GM19351 (cell line): ENCODE measurements around the gene RIMBP3C.
"Not testable (repeated sequence)": the region's sequence is repeated elsewhere in the genome, so short reads cannot be mapped to it uniquely, and the experiment has no call there.

ENCODE experiments used
- ATAC-seq: cut with Tn5 transposase; IDR thresholded peaks from one replicate; pipeline ENCODE4 v1.9.1; 2021; ENCODE audit warnings: mild to moderate bottlenecking, moderate library complexity; ENCODE audit not compliant: unreplicated experiment

The RIMBP3C gene, protein sequence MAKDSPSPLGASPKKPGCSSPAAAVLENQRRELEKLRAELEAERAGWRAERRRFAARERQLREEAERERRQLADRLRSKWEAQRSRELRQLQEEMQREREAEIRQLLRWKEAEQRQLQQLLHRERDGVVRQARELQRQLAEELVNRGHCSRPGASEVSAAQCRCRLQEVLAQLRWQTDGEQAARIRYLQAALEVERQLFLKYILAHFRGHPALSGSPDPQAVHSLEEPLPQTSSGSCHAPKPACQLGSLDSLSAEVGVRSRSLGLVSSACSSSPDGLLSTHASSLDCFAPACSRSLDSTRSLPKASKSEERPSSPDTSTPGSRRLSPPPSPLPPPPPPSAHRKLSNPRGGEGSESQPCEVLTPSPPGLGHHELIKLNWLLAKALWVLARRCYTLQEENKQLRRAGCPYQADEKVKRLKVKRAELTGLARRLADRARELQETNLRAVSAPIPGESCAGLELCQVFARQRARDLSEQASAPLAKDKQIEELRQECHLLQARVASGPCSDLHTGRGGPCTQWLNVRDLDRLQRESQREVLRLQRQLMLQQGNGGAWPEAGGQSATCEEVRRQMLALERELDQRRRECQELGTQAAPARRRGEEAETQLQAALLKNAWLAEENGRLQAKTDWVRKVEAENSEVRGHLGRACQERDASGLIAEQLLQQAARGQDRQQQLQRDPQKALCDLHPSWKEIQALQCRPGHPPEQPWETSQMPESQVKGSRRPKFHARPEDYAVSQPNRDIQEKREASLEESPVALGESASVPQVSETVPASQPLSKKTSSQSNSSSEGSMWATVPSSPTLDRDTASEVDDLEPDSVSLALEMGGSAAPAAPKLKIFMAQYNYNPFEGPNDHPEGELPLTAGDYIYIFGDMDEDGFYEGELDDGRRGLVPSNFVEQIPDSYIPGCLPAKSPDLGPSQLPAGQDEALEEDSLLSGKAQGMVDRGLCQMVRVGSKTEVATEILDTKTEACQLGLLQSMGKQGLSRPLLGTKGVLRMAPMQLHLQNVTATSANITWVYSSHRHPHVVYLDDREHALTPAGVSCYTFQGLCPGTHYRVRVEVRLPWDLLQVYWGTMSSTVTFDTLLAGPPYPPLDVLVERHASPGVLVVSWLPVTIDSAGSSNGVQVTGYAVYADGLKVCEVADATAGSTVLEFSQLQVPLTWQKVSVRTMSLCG (N-terminal part only)

GRCh38 chr22:21551361-21551760 is at the start of gene RIMBP3C:
TSS of gene RIMBP3C (minus strand) at chr22:21551461. CDS start at chr22:21550976, 485 bp downstream.
- ATAC-seq, result not testable (repeated sequence)

DNA sequence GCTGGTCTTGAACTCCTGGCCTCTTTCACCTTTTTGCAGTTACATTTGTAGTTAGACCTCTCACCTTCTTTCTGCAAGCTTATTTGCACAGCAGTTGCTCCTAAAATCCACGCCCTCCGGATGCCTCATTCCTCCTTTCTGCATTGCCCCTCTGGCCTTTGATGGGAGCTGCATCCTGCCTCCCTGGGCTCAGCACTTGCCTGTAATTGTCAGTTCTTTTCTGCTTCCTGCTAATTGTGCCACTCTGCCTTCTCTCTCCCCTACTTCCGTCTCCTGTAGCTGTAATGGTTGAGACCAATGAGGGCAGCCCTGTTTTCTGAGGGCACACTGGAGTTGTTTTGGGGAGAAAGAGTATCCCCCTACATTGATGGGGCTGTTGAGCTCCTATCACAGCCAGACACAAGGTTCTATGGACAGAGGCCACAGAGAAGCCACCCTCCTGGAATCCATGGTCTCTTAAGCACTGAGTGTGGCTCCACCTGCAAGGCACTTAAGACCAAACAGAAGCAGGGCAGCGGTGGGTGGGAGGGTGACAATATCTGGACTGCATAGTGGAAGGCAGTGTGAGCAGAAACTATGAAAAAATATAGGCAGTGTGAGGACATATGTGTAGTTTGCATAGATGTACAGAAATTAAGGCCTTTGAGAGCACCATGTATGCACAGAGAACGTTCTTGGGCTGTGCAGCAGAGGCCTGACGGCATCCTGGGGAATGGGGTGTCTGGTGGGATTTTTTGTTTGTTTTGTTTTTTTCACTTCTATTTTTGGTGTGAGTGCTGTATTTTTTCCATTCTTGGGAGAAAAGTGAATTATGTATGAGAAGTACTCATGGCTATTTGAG is 48.0 kb upstream of the RIMBP3C start:
- ATAC-seq, result no peak

- no peak for ATAC-seq
Observed at GRCh38 chr22:21598302-21598701, 47.0 kb upstream of the RIMBP3C start.

DNA sequence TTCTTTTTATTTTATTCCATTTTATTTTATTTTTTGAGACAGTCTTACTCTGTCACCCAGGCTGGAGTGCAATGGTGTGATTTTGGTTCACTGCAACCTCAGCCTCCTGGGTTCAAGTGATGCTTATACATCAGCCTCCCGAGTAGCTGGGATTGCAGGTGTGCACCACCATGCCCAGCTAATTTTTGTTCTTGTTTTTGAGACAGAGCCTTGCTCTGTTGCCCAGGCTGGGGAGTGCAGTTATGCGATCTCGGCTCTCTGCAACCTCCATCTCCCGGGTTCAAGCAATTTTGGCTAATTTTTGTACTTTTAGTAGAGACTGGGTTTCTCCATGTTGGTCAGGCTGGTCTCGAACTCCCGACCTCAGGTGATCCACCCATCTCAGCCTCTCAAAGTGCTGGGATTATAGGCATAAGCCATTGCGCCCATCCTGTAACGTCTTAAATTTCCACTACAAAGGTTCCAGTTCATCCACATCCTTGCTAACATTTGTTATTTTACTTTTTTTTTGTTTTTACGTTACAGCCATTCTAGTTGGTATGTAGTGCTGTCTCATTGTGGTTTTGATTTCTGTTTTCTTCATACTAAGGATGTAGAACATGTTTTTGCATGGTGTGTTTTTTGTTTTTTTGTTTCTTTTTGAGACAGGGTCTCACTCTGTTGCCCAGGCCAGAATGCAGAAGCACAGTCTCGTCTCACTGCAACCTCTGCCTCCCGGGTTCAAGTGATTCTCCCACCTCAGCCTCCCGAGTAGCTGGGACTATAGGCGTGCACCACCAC is 45.3 kb upstream of the RIMBP3C start:
- ATAC-seq, result not testable (repeated sequence)

DNA sequence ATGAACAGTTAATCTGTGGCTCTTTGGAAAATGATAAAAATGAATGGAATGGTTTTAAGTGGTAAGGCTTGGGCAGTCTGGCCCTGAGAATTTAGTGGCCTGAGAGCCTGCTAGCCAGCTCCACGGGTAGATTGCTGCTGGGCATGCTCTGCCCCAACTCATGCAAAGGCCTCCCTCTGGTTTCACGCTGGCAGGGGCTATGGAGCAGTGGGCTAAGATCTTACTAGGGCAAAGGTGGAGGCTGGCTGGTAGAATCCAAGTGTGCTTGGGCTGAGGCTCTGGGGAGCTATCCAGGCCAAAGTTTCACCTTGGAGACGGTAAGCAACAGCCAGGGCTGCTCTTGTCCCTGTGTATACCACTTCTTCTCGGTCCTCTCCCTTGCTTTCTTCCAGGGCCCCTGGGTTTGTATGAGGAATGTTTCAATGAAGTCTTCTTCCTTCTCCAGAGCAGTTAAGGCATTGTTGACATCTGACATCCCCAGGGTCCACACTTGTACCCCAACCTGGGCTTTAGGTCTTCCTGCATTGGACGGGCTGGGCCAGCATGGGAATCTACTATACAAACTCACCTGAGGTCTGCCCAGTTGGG is 43.7 kb upstream of the RIMBP3C start:
- ATAC-seq, result no peak

DNA sequence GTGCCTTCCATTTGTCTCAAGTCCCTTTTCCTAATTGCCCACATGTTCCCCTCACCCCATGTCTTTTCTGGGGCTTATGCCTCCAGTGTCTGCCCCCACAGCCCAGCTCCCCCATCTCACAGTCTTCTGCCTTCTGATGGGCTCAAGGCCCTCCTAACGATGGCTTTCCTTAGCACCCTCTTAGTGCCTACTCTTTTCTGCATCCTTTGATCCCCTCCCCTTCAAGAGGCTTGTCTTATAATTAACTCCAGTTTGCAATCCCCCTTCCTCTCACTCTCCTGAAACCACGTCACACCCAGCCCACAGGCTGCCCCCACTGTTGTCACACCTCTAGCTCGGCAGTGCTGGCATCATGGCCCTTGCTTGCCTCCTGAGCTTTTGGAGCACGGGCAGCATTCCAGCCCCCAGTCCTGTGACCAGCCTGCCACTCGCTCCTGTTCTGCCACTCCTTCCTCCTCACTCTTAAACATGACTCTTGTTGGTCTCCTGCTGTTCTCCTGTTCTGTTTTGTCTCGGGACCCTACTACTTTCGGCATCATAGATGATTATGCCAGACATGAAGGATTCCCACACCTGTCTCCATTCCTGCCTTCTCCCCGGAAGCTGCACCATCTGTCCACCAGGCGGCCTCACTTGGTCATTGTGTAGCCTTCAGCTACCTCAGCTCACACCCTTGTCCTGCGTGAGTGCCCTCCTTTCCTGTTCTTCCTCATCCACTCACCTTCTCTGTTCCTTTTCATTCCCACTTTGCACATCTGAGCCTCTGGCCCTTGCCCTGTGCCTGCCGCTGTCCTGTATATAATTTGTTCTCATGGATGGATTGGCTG is 42.4 kb upstream of the RIMBP3C start:
- ATAC-seq, result no peak

GRCh38 chr22:21592422-21592821 is 41.2 kb upstream of the RIMBP3C start:
- no peak for ATAC-seq

DNA sequence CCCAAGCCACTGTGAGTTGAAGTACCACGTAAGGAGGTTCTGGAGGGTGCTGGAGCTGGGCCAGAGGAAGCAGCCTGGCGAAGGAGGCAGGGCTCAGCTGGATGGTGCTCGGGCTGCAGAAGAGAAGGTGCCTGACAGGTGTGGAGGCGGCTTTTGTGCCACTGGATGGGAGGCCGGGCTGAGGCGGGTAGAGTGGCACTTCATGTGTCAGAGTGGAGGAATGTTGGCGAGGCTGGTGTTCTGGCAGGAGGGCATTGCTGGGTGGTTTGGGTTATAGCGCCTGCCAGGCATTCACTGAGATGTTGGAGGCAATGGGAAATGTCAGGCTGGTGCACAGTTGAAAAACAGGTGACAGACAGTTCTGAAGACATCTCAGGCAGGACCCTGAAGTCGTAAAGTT is 40.4 kb upstream of the RIMBP3C start:
- ATAC-seq, result no peak

DNA sequence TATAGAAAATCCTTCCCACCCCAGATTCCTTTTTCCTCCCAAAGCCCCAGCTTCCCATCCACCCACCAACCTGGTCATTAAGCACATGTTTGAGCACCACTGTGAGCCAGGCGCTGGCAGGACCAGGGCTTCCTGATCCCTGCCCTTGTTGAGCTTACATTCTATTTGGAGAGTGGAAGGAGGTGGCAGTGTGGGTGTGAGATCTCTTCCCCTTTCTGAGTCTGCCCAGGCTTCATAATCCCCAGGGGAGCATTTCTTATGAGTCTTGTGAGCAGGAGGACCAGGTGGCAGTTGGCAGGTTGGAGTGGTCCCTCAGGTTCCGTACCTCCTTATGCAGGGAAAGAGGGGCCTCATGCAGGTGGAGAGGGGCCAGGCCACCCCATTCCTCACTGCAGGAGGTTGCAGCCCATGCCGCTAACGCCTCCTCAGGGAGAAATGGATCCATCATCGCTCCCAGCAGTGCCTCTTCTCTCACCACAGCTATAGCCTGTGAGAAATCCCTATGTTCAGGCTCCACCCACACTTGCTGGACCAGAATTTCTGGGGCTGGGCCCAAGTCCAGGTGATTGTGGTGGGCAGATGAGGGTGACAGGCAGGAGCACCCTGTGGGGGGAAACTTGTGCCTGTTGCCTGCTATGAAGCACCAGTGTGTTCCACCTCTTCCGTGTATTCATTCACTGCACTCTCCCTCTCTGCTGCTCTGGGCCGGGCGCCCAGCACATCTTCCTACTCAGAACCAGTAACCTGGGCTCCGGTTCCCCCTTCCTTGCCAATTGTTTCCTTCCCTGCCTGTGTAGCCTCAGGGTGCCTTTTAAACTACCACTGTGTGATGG is 39.8 kb upstream of the RIMBP3C start:
- no peak for ATAC-seq

DNA sequence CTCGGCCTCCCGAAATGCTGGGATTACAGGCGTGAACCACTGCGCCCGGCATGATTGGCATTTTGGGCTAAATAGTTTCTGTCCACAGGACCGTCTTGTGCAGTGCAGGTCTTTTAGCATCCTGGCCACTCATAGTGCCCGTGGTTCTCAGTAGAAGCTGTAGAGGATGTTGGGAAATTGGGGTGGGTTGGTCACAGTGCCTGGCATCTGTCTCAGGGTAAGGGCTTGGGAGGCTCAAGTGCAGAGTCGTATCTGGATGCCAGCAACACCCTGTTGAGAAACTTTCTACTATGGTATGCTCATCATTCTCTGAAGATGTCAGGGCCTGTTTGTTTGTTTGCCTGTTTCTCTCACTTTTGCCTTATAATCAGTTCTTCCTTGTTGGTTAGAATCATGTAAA is 38.1 kb upstream of the RIMBP3C start:
- ATAC-seq, result no peak

DNA sequence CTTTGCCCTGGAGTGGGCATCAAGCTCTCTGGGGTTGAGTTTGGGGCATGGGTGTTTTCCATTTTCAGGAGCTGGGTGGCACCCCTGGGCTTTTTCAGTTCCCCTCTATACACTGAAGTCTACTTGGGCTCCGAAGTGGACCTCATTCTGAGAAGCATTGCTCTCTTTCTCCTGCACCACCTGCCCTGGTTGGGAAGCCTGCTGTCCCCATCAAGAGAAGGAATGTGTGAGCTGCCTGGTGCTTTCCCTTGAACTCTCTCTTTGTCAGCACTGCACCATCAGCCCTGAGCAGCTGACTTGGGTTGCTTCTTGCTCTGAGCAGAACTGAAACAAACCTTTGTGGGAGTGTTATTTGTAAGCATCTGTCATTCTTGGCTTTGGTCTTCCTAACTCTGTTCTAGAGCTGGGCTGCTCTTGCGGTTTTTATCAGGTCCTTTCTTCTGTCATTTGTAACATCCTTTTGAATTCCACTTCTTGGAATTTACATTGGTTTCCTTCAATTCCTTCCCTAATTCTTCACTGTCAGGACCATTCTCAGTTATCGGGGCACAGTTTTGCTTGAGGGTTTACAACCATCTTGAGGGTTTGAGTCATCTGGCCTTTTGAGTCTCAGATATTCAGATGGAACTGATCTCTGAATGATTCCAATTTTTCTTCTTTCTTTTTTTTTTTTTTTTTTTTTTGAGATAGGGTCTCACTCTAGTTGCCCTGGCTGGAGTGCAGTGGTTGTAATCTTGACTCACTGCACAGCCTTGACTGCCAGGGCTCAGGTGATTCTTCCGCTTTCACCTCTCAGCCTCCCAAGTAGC is 36.7 kb upstream of the RIMBP3C start:
- ATAC-seq, result peak; percentile 90

GRCh38 chr22:21585389-21585788 is 34.1 kb upstream of the RIMBP3C start:
- ATAC-seq, result no peak

GRCh38 chr22:21582801-21583740 is 31.8 kb upstream of the RIMBP3C start:
- ATAC-seq, result no peak

DNA sequence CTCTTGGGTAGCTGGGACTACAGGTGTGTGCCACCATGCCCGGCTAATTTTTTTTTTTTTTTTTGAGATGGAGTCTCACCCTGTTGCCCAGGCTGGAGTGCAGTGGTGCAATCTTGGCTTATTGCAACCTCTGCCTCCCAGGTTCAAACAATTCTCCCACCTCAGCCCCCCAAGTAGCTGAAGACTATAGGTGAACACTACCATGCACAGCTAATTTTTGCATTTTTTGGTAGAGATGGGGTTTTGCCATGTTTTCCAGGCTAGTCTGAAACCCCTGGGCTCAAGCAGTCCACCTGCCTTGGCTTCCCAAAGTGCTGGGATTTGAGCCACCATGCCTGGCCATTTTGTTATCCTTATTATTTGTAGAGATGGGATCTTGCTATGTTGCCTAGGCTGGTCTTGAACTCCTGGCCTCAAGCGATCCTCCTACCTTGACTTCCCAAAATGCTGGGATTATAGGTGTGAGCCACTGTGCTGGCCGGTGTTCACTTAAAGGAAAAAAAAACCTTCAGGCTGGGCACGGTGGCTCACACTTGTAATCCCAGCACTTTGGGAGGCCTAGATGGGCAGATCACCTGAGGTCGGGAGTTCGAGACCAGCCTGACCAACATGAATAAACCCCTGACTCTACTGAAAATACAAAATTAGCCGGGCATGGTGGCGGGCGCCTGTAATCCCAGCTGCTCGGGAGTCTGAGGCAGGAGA is 29.9 kb upstream of the RIMBP3C start:
- ATAC-seq, result not testable (repeated sequence)

GRCh38 chr22:21580623-21581007 is 29.4 kb upstream of the RIMBP3C start:
- ATAC-seq, result not testable (repeated sequence)
